Stomach (tissue), 9 donors: ENCODE data around the gene SCAND1. TPM values are rescaled to one million over a fixed set of nuclear protein-coding genes. Genes with fewer than 3 reads are reported as not detected.
"Not testable (repeated sequence)": the region's sequence is repeated elsewhere in the genome, so short reads cannot be mapped to it uniquely, and the experiment has no call there.

Source experiments
- DNase-seq, 2 donors: peaks; one replicate each; pipeline versions ENCODE4 v3.0.0 to v3.0.0-alpha.2; 2013 to 2019
- H3K27ac ChIP-seq, 5 donors: fragments of 200-600 bp in 4 of 5; sonication (generic) in 4 of 5; one replicate each; pipeline ENCODE4 v1.5.1; 2013 to 2019; ENCODE audit warnings: mild to moderate bottlenecking in 1 of 5, moderate library complexity in 1 of 5
- H3K27me3 ChIP-seq, 3 donors: fragments of 200-600 bp; sonication (generic); one replicate each; pipeline ENCODE4 v1.5.1; 2017 to 2019; ENCODE audit warnings: mixed run types in 1 of 3
- H3K36me3 ChIP-seq, 4 donors: fragments of 200-600 bp; sonication (generic); 1 replicate in 3 of 4; 2 replicates in 1 of 4; pipeline ENCODE4 v1.5.1; 2016 to 2019
- H3K4me1 ChIP-seq, 4 donors: fragments of 200-600 bp; sonication (generic); one replicate each; pipeline ENCODE4 v1.5.1; 2016 to 2019
- H3K4me3 ChIP-seq, 4 donors: fragments of 200-600 bp; sonication (generic) in 3 of 4; one replicate each; pipeline ENCODE4 v1.5.1; 2016 to 2019; ENCODE audit warnings: mild to moderate bottlenecking in 1 of 4
- H3K9me3 ChIP-seq, 4 donors: fragments of 200-600 bp; sonication (generic); one replicate each; pipeline ENCODE4 v1.5.1; 2016 to 2019
- CTCF ChIP-seq, 7 experiments: fragments of 450-650 bp in 4 of 7; fragments of 200-600 bp in 3 of 7; sonication (generic) in 3 of 7; IDR thresholded peaks; one replicate each; pipeline ENCODE4 v1.5.1; 2016 to 2019; ENCODE audit warnings: antibody characterized with exemption in 7 of 7, control low read depth in 2 of 7, mild to moderate bottlenecking in 1 of 7
- EP300 ChIP-seq: sonication (generic); formaldehyde crosslinking; IDR thresholded peaks from one replicate; pipeline ENCODE4 v1.6.1; 2017; ENCODE audit warnings: antibody characterized with exemption
- POLR2A ChIP-seq, 4 donors: fragments of 450-650 bp; IDR thresholded peaks; one replicate each; pipeline ENCODE4 v1.6.1; 2016; ENCODE audit warnings: antibody characterized with exemption in 4 of 4, control low read depth in 2 of 4, mild to moderate bottlenecking in 1 of 4, moderate library complexity in 1 of 4
- POLR2AphosphoS5 ChIP-seq, 3 donors: sonication (generic); formaldehyde crosslinking; IDR thresholded peaks; one replicate each; pipeline ENCODE4 v1.6.1; 2016; ENCODE audit warnings: antibody characterized with exemption in 3 of 3
- WGBS, 5 donors: extraction: QIAGEN DNeasy Blood & Tissue Kit in 3 of 5; methylation state at CpG; one replicate each; pipeline versions ENCODE4 v1.1.5 to v1.1.7; 2013 to 2018; 5-methylcytosine and 5-hydroxymethylcytosine counted together
- intact Hi-C: fragments of 100-400 bp; cut with DNase I; formaldehyde crosslinking; loops from one replicate; pipeline ENCODE4 v1.15.1; 2023; ENCODE audit warnings: low total_unique reads
- polyA plus RNA-seq, 3 donors: library from polyadenylated mRNA; stranded (reverse); fragments of 200-250 nt; gene quantifications; one replicate each; pipeline ENCODE4 v1.2.3, GENCODE V29; 2013
- total RNA-seq, 5 donors: library from RNA; depleted of rRNA; stranded (reverse); fragments of >200 nt; gene quantifications; one replicate each; pipeline versions ENCODE4 v1.1.0 to v1.2.3, GENCODE V29; 2014 to 2016
- donor health status: healthy with polysubstance abuse.
- donor health status: Bipolar disorder and iron deficiency.
- donor health status: healthy.

Gene SCAND1
- total and polyA plus RNA-seq, 8 donors, result 16.9 to 246 (median 136) TPM

GRCh38 chr20:35956616-35957015, 2.3 kb upstream of the SCAND1 start:
- peaks cover 0 to 6% (median 2%) of the 10 kb centered on the region in 4 donors for H3K36me3 ChIP-seq
- intact Hi-C loops, result no loop called here
- H3K9me3 ChIP-seq, result no peaks in the 10 kb centered on the region
- peaks cover 23 to 36% (median 31%) of the 10 kb centered on the region in 4 donors for H3K4me1 ChIP-seq
- no peak overlapping the region for H3K4me3 ChIP-seq
- DNase-seq, result peak in 1 of 2 donors; percentile 36
- no peak overlapping the region for H3K27ac ChIP-seq
- no peaks in the 10 kb centered on the region for H3K27me3 ChIP-seq
- TF ChIP-seq EP300, result no peak
- no peak for TF ChIP-seq CTCF (IDR thresholded peaks at IDR 0.05)
- no peak for TF ChIP-seq POLR2AphosphoS5 (IDR thresholded peaks at IDR 0.05)
- TF ChIP-seq POLR2A (IDR thresholded peaks at IDR 0.05), result no peak

GRCh38 chr20:35954907-35955251, 577 bp upstream of the SCAND1 start:
- WGBS, 5 donors, result 1 to 5% (median 1%) methylated on average over 9 to 19 of the region's 19 CpGs

GRCh38 chr20:35953387-35954199, 709 bp downstream of the SCAND1 start:
- intact Hi-C loops, result no loop called here

More at GRCh38 chr20:35954907-35955251, 577 bp upstream of the SCAND1 start:
- Histone ChIP-seq H3K4me3 (peak overlapping the region; percentile 81 to 97 (median 96)), H3K4me1 (peaks cover 23 to 36% (median 32%) of the 10 kb centered on the region in 4 donors), H3K36me3 (peaks cover 0 to 6% (median 2%) of the 10 kb centered on the region in 4 donors), H3K9me3 (no peaks in the 10 kb centered on the region), H3K27ac (peak overlapping the region; percentile 97 to 99 (median 98)), H3K27me3 (no peaks in the 10 kb centered on the region)
- intact Hi-C loops, result no loop called here
- TF ChIP-seq POLR2AphosphoS5 (IDR thresholded peaks at IDR 0.05) (no peak), CTCF (IDR thresholded peaks at IDR 0.05) (no peak), EP300 (no peak), POLR2A (IDR thresholded peaks at IDR 0.05) (no peak)
- DNase-seq, result no peak

GRCh38 chr20:35952480-35953386, 1.6 kb downstream of the SCAND1 start:
- H3K36me3 ChIP-seq, result peaks cover 0 to 21% (median 15%) of the 10 kb centered on the region in 4 donors
- peak overlapping the region; percentile 97 to 99 (median 98) for H3K27ac ChIP-seq
- no peak for TF ChIP-seq POLR2AphosphoS5 (IDR thresholded peaks at IDR 0.05)
- no peak for TF ChIP-seq EP300
- no peak for TF ChIP-seq POLR2A (IDR thresholded peaks at IDR 0.05)
- no peak for TF ChIP-seq CTCF (IDR thresholded peaks at IDR 0.05)
- DNase-seq, result peak in 1 of 2 donors; percentile 46
- H3K27me3 ChIP-seq, result no peaks in the 10 kb centered on the region
- no peaks in the 10 kb centered on the region for H3K9me3 ChIP-seq
- H3K4me1 ChIP-seq, result peaks cover 23 to 38% (median 33%) of the 10 kb centered on the region in 4 donors
- H3K4me3 ChIP-seq, result peak overlapping the region; percentile 81 to 97 (median 96)
- intact Hi-C loops, result no loop called here
- 35 to 46% (median 39%) methylated on average over 6 of the region's 6 CpGs for WGBS, 5 donors

More at GRCh38 chr20:35953387-35954199, 709 bp downstream of the SCAND1 start:
- TF ChIP-seq POLR2A (IDR thresholded peaks at IDR 0.05) (no peak), POLR2AphosphoS5 (IDR thresholded peaks at IDR 0.05) (peak in 1 of 3 donors; percentile 3)
- H3K27ac ChIP-seq, result peak overlapping the region; percentile 97 to 99 (median 98)
- H3K27me3 ChIP-seq, result no peaks in the 10 kb centered on the region
- peak; percentile 61 to 79 for DNase-seq
- H3K36me3 ChIP-seq, result peaks cover 0 to 13% (median 8%) of the 10 kb centered on the region in 4 donors
- H3K9me3 ChIP-seq, result no peaks in the 10 kb centered on the region
- peaks cover 23 to 36% (median 32%) of the 10 kb centered on the region in 4 donors for H3K4me1 ChIP-seq
- 0 to 1% (median 1%) methylated on average over 27 to 65 of the region's 65 CpGs for WGBS, 5 donors
- peak overlapping the region; percentile 81 to 97 (median 96) for H3K4me3 ChIP-seq

- Histone ChIP-seq H3K4me3 (peak overlapping the region in 2 of 4 donors; percentile 81 to 97), H3K36me3 (peaks cover 5 to 28% (median 22%) of the 10 kb centered on the region in 4 donors), H3K4me1 (peaks cover 23 to 45% (median 33%) of the 10 kb centered on the region in 4 donors), H3K27ac (peak overlapping the region in 4 of 5 donors; percentile 98 to 99 (median 98))
- intact Hi-C loops, H3K27me3 ChIP-seq, H3K9me3 ChIP-seq, DNase-seq: not testable (repeated sequence)
- WGBS, 5 donors, result 95 to 98% (median 95%) methylated on average over 14 of the region's 14 CpGs
Observed at GRCh38 chr20:35952080-35952479, 2.2 kb downstream of the SCAND1 start.
